Natural killer cell treated with Interleukin-12 subunit alpha and Interleukin-12 subunit beta and Interleukin-15 and Interleukin-18, amount 100 ng/mL, for 72 hours (primary cell): ENCODE measurements around the gene CEP19. TPM values are rescaled to one million over a fixed set of nuclear protein-coding genes. Genes with fewer than 3 reads are reported as not detected.
A peak's percentile ranks its signal among the peaks of the same experiment; 100 is the strongest.

Experiments used
- ATAC-seq, 2 donors: fragments of 150-1000 bp; cut with Tn5 transposase in 1 of 2; sonication (Bioruptor Pico), chemical (Tn5 transposase) in 1 of 2; 2 replicates each; pipeline ENCODE4 v1.10.0; 2021
- DNase-seq: peaks from one replicate; pipeline ENCODE4 v3.0.0; 2022; ENCODE audit warnings: low spot score
- H3K27ac Mint-ChIP-seq, 2 donors: 1 replicate in 1 of 2; 2 replicates in 1 of 2; pipeline ENCODE4 v1.8.0; 2022; ENCODE audit warnings: mixed read lengths in 2 of 2, mild to moderate bottlenecking in 1 of 2, moderate library complexity in 1 of 2
- H3K27me3 Mint-ChIP-seq, 2 donors: 1 replicate in 1 of 2; 2 replicates in 1 of 2; pipeline ENCODE4 v1.8.0; 2022; ENCODE audit warnings: mixed read lengths in 2 of 2
- H3K36me3 Mint-ChIP-seq: one replicate; pipeline ENCODE4 v1.8.0; 2022; ENCODE audit warnings: mixed read lengths
- H3K4me1 Mint-ChIP-seq, 2 donors: 1 replicate in 1 of 2; 2 replicates in 1 of 2; pipeline ENCODE4 v1.8.0; 2022; ENCODE audit warnings: low read depth in 2 of 2, mixed read lengths in 2 of 2, mild to moderate bottlenecking in 1 of 2
- H3K4me3 Mint-ChIP-seq: one replicate; pipeline ENCODE4 v1.8.0; 2022; ENCODE audit warnings: mixed read lengths
- H3K9me3 Mint-ChIP-seq: 2 replicates; pipeline ENCODE4 v1.8.0; 2022; ENCODE audit warnings: mixed read lengths
- total RNA-seq, 2 donors: library from RNA; stranded (reverse); gene quantifications; one replicate each; pipeline ENCODE4 v1.2.3, GENCODE V29; 2022

Gene CEP19
- total RNA-seq, 2 donors from 2014 or later = 2.3 to 4.2 TPM

- DNase-seq = no peak
- no peak overlapping the region for H3K4me3 Mint-ChIP-seq
- ATAC-seq = no peak
- H3K27me3 Mint-ChIP-seq = no peaks in the 10 kb centered on the region
- no peaks in the 10 kb centered on the region for H3K9me3 Mint-ChIP-seq
- H3K36me3 Mint-ChIP-seq = no peaks in the 10 kb centered on the region
- H3K4me1 Mint-ChIP-seq = peaks cover 0 to 9% of the 10 kb centered on the region in 2 donors
- peak overlapping the region; percentile 60 to 84 for H3K27ac Mint-ChIP-seq
Observed at GRCh38 chr3:196695849-196696226, 16.2 kb downstream of the CEP19 start.

GRCh38 chr3:196694941-196695848 is 16.9 kb downstream of the CEP19 start:
- Mint-ChIP-seq H3K4me1 (peaks cover 0 to 9% of the 10 kb centered on the region in 2 donors), H3K27me3 (no peaks in the 10 kb centered on the region), H3K36me3 (no peaks in the 10 kb centered on the region), H3K9me3 (no peaks in the 10 kb centered on the region), H3K27ac (peak overlapping the region; percentile 60 to 84), H3K4me3 (no peak overlapping the region)
- ATAC-seq (peak; percentile 57 to 60), DNase-seq (no peak)

GRCh38 chr3:196694202-196694638 is 17.8 kb downstream of the CEP19 start:
- no peak overlapping the region for H3K4me3 Mint-ChIP-seq
- ATAC-seq = no peak

GRCh38 chr3:196691386-196691785 is 20.7 kb downstream of the CEP19 start:
- DNase-seq (no peak), ATAC-seq (no peak)
- Mint-ChIP-seq H3K4me3 (no peak overlapping the region), H3K36me3 (no peaks in the 10 kb centered on the region), H3K27ac (no peak overlapping the region), H3K9me3 (no peaks in the 10 kb centered on the region), H3K27me3 (no peaks in the 10 kb centered on the region), H3K4me1 (peaks cover 10 to 20% of the 10 kb centered on the region in 2 donors)

More at GRCh38 chr3:196694202-196694638, 17.8 kb downstream of the CEP19 start:
- no peaks in the 10 kb centered on the region for H3K9me3 Mint-ChIP-seq
- peaks cover 0 to 9% of the 10 kb centered on the region in 2 donors for H3K4me1 Mint-ChIP-seq
- no peak overlapping the region for H3K27ac Mint-ChIP-seq
- no peaks in the 10 kb centered on the region for H3K36me3 Mint-ChIP-seq
- H3K27me3 Mint-ChIP-seq = no peaks in the 10 kb centered on the region
- DNase-seq = no peak

- Mint-ChIP-seq H3K27me3 (no peaks in the 10 kb centered on the region), H3K27ac (peak overlapping the region in 1 of 2 donors; percentile 31)
Observed at GRCh38 chr3:196689941-196690660, 21.9 kb downstream of the CEP19 start.

GRCh38 chr3:196688349-196688748 is 23.7 kb downstream of the CEP19 start:
- Mint-ChIP-seq H3K9me3 (no peaks in the 10 kb centered on the region), H3K27ac (peak overlapping the region; percentile 53 to 81), H3K4me1 (peaks cover 26 to 31% of the 10 kb centered on the region in 2 donors), H3K4me3 (peak overlapping the region; percentile 33), H3K36me3 (no peaks in the 10 kb centered on the region), H3K27me3 (no peaks in the 10 kb centered on the region)
- peak; percentile 59 to 75 for ATAC-seq
- DNase-seq = no peak

More at GRCh38 chr3:196689941-196690660, 21.9 kb downstream of the CEP19 start:
- no peak for DNase-seq
- H3K36me3 Mint-ChIP-seq = no peaks in the 10 kb centered on the region
- peaks cover 19 to 20% of the 10 kb centered on the region in 2 donors for H3K4me1 Mint-ChIP-seq
- H3K4me3 Mint-ChIP-seq = no peak overlapping the region
- no peaks in the 10 kb centered on the region for H3K9me3 Mint-ChIP-seq
- ATAC-seq = no peak

GRCh38 chr3:196686436-196686835 is 25.6 kb downstream of the CEP19 start:
- ATAC-seq = no peak
- H3K27ac Mint-ChIP-seq = peak overlapping the region in 1 of 2 donors; percentile 16
- no peak for DNase-seq

GRCh38 chr3:196684548-196685407 is 27.3 kb downstream of the CEP19 start:
- no peaks in the 10 kb centered on the region for H3K36me3 Mint-ChIP-seq
- ATAC-seq (peak; percentile 84 to 89), DNase-seq (peak; percentile 77)
- H3K4me1 Mint-ChIP-seq = peaks cover 28 to 31% of the 10 kb centered on the region in 2 donors
- H3K27me3 Mint-ChIP-seq = no peaks in the 10 kb centered on the region
- H3K9me3 Mint-ChIP-seq = no peaks in the 10 kb centered on the region
- peak overlapping the region; percentile 62 for H3K4me3 Mint-ChIP-seq
- peak overlapping the region; percentile 55 to 85 for H3K27ac Mint-ChIP-seq

More at GRCh38 chr3:196686436-196686835, 25.6 kb downstream of the CEP19 start:
- Mint-ChIP-seq H3K4me1 (peaks cover 26 to 31% of the 10 kb centered on the region in 2 donors), H3K36me3 (no peaks in the 10 kb centered on the region), H3K4me3 (no peak overlapping the region), H3K27me3 (no peaks in the 10 kb centered on the region), H3K9me3 (no peaks in the 10 kb centered on the region)

- ATAC-seq = no peak
- H3K9me3 Mint-ChIP-seq = no peaks in the 10 kb centered on the region
- no peak for DNase-seq
- peak overlapping the region in 1 of 2 donors; percentile 51 for H3K27ac Mint-ChIP-seq
- no peak overlapping the region for H3K4me3 Mint-ChIP-seq
- no peaks in the 10 kb centered on the region for H3K27me3 Mint-ChIP-seq
- H3K36me3 Mint-ChIP-seq = no peaks in the 10 kb centered on the region
- peaks cover 10 to 15% of the 10 kb centered on the region in 2 donors for H3K4me1 Mint-ChIP-seq
Observed at GRCh38 chr3:196677931-196678330, 34.1 kb downstream of the CEP19 start.

- H3K4me1 Mint-ChIP-seq = peaks cover 10 to 15% of the 10 kb centered on the region in 2 donors
- no peak overlapping the region for H3K4me3 Mint-ChIP-seq
- no peaks in the 10 kb centered on the region for H3K27me3 Mint-ChIP-seq
- H3K27ac Mint-ChIP-seq = peak overlapping the region in 1 of 2 donors; percentile 51
- ATAC-seq = no peak
- DNase-seq = no peak
- no peaks in the 10 kb centered on the region for H3K36me3 Mint-ChIP-seq
- H3K9me3 Mint-ChIP-seq = no peaks in the 10 kb centered on the region
Observed at GRCh38 chr3:196677353-196677752, 34.7 kb downstream of the CEP19 start.

GRCh38 chr3:196673632-196674031 is 38.4 kb downstream of the CEP19 start:
- ATAC-seq (no peak), DNase-seq (no peak)
- Mint-ChIP-seq H3K4me1 (peaks cover 17 to 20% of the 10 kb centered on the region in 2 donors), H3K36me3 (no peaks in the 10 kb centered on the region), H3K9me3 (no peaks in the 10 kb centered on the region), H3K4me3 (no peak overlapping the region), H3K27ac (no peak overlapping the region), H3K27me3 (no peaks in the 10 kb centered on the region)

GRCh38 chr3:196670339-196670738 is 41.7 kb downstream of the CEP19 start:
- peak overlapping the region; percentile 53 to 65 for H3K27ac Mint-ChIP-seq

More at GRCh38 chr3:196670339-196670738, 41.7 kb downstream of the CEP19 start:
- DNase-seq (no peak), ATAC-seq (no peak)
- H3K9me3 Mint-ChIP-seq = no peaks in the 10 kb centered on the region
- no peaks in the 10 kb centered on the region for H3K27me3 Mint-ChIP-seq
- peaks cover 7 to 16% of the 10 kb centered on the region in 2 donors for H3K4me1 Mint-ChIP-seq
- H3K4me3 Mint-ChIP-seq = peak overlapping the region; percentile 46
- no peaks in the 10 kb centered on the region for H3K36me3 Mint-ChIP-seq
